ENCODE results near the gene CLN6. TPM values are rescaled to one million over a fixed set of nuclear protein-coding genes. Genes with fewer than 3 reads are reported as not detected.

Gene CLN6
- total RNA-seq, 1 donor from 2014 or later, result 19.0 TPM

DNA sequence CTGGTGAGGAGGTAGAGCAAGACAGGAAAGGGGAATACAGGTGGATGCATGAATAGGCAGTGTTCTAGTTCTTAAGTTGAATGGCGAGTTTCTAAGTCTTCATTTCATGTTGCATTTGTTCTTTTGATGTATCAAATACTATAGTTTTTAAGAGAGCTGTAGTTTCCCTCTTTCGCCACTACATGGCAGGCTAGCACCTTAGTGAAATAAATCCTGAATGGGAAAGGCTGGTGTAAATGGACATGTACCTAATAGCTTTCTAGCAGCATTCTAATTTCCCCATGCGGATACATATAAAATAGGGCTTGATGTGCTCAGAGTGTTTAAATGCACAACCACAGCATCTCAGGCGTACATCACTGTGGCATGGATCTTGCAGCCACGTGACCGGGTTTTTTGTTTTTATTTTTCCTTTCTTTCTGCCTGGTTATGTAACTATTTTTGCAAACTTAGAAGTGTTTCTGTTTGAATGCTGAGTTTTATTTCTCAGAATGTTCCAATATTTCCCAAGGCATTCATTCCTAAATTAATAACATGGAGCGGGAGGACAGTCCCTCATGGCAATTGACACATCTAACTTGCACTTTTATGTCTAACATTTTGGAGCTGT lies 23.5 kb upstream of the CLN6 start:
- Histone ChIP-seq H3K9me3 (ENCODE audit: insufficient read depth, low read depth, low read length) (no peaks in the 10 kb centered on the region), H3K36me3 (ENCODE audit: insufficient read depth, low read length) (no peaks in the 10 kb centered on the region), H3K27ac (ENCODE audit: low read depth, low read length) (no peak overlapping the region), H3K79me2 (ENCODE audit: insufficient read depth, low read length) (no peaks in the 10 kb centered on the region), H3K4me3 (ENCODE audit: insufficient read depth, low read depth, low read length) (no peak overlapping the region), H2AFZ (ENCODE audit: low read depth, low read length) (no peak overlapping the region), H3K9ac (ENCODE audit: low read length) (no peak overlapping the region), H3K4me1 (ENCODE audit: insufficient read depth, low read length) (peaks cover 9% of the 10 kb centered on the region), H3K27me3 (ENCODE audit: insufficient read depth, low read length) (peaks cover 2% of the 10 kb centered on the region), H3K4me2 (ENCODE audit: low read length) (no peak overlapping the region), H4K20me1 (ENCODE audit: insufficient read depth, low read length) (no peaks in the 10 kb centered on the region)
- peak; percentile 82 for FAIRE-seq
- no peak overlapping the region for H3K27ac Mint-ChIP-seq (ENCODE audit: unreplicated experiment)
- TF ChIP-seq, protein P1, sequence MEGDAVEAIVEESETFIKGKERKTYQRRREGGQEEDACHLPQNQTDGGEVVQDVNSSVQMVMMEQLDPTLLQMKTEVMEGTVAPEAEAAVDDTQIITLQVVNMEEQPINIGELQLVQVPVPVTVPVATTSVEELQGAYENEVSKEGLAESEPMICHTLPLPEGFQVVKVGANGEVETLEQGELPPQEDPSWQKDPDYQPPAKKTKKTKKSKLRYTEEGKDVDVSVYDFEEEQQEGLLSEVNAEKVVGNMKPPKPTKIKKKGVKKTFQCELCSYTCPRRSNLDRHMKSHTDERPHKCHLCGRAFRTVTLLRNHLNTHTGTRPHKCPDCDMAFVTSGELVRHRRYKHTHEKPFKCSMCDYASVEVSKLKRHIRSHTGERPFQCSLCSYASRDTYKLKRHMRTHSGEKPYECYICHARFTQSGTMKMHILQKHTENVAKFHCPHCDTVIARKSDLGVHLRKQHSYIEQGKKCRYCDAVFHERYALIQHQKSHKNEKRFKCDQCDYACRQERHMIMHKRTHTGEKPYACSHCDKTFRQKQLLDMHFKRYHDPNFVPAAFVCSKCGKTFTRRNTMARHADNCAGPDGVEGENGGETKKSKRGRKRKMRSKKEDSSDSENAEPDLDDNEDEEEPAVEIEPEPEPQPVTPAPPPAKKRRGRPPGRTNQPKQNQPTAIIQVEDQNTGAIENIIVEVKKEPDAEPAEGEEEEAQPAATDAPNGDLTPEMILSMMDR (IDR thresholded peaks at IDR 0.05; ENCODE audit: insufficient read depth, low read depth, low read length), result peak; percentile 94
- TF ChIP-seq EZH2 (IDR thresholded peaks at IDR 0.05; ENCODE audit: insufficient read depth, low read length), result no peak
- peak; percentile 69 for DNase-seq (ENCODE audit: low read depth)
- H3K4me1 Mint-ChIP-seq (ENCODE audit: low read depth, unreplicated experiment), result no peaks in the 10 kb centered on the region
- H3K4me3 Mint-ChIP-seq (ENCODE audit: unreplicated experiment), result no peak overlapping the region
- no peaks in the 10 kb centered on the region for H3K36me3 Mint-ChIP-seq (ENCODE audit: low read depth, unreplicated experiment)
- peaks cover 5% of the 10 kb centered on the region for H3K27me3 Mint-ChIP-seq (ENCODE audit: low read depth, unreplicated experiment)
- H3K9me3 Mint-ChIP-seq (ENCODE audit: unreplicated experiment), result peaks cover 4% of the 10 kb centered on the region

DNA sequence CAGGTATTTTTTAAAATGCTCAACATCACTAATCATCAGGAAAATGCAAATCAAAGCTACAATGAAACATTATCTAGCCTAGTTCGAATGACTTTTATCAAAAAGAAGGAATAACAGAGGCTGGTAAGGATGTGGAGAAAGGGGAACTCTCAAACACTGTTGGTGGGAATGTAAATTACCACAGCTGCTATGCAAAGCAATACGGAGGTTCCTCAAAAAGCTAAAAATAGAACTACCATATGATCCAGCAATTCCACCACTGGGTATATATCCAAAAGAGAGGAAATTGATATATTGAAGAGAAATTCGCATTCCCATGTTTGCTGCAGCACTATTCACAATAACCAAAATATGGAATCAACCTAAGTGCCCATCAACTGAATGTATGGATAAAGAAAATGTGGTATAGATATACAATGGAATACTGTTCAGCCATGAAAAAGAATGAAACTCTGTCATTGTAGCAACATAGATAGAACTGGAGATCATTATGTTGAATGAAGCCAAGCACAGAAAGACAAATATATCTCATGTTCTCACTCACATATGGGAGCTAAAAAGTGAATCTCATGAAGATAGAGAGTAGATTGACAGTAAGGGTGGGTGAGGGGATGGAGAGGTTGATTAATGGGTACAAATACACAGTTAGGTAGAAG lies 19.7 kb upstream of the CLN6 start:
- H3K79me2 ChIP-seq (ENCODE audit: insufficient read depth, low read length), result no peaks in the 10 kb centered on the region
- H3K9me3 ChIP-seq (ENCODE audit: insufficient read depth, low read depth, low read length), result no peaks in the 10 kb centered on the region
- H3K4me3 Mint-ChIP-seq (ENCODE audit: unreplicated experiment), result no peak overlapping the region

More for the DNA sequence above, 19.7 kb upstream of the CLN6 start:
- Histone ChIP-seq H3K27me3 (ENCODE audit: insufficient read depth, low read length) (no peaks in the 10 kb centered on the region), H3K4me1 (ENCODE audit: insufficient read depth, low read length) (no peaks in the 10 kb centered on the region), H3K36me3 (ENCODE audit: insufficient read depth, low read length) (no peaks in the 10 kb centered on the region), H2AFZ (ENCODE audit: low read depth, low read length) (no peak overlapping the region), H3K4me2 (ENCODE audit: low read length) (no peak overlapping the region), H3K27ac (ENCODE audit: low read depth, low read length) (no peak overlapping the region), H3K9ac (ENCODE audit: low read length) (no peak overlapping the region), H4K20me1 (ENCODE audit: insufficient read depth, low read length) (no peaks in the 10 kb centered on the region), H3K4me3 (ENCODE audit: insufficient read depth, low read depth, low read length) (no peak overlapping the region)
- Mint-ChIP-seq H3K27ac (ENCODE audit: unreplicated experiment) (no peak overlapping the region), H3K27me3 (ENCODE audit: low read depth, unreplicated experiment) (no peaks in the 10 kb centered on the region), H3K9me3 (ENCODE audit: unreplicated experiment) (peaks cover 8% of the 10 kb centered on the region), H3K36me3 (ENCODE audit: low read depth, unreplicated experiment) (no peaks in the 10 kb centered on the region), H3K4me1 (ENCODE audit: low read depth, unreplicated experiment) (no peaks in the 10 kb centered on the region)
- FAIRE-seq, result peak; percentile 37
- no peak for DNase-seq (ENCODE audit: low read depth)
- TF ChIP-seq, protein P1 (IDR thresholded peaks at IDR 0.05; ENCODE audit: insufficient read depth, low read depth, low read length), result no peak
- TF ChIP-seq EZH2 (IDR thresholded peaks at IDR 0.05; ENCODE audit: insufficient read depth, low read length), result no peak
